ENCODE measurements around the gene HSPA12A.

Gene HSPA12A

DNA sequence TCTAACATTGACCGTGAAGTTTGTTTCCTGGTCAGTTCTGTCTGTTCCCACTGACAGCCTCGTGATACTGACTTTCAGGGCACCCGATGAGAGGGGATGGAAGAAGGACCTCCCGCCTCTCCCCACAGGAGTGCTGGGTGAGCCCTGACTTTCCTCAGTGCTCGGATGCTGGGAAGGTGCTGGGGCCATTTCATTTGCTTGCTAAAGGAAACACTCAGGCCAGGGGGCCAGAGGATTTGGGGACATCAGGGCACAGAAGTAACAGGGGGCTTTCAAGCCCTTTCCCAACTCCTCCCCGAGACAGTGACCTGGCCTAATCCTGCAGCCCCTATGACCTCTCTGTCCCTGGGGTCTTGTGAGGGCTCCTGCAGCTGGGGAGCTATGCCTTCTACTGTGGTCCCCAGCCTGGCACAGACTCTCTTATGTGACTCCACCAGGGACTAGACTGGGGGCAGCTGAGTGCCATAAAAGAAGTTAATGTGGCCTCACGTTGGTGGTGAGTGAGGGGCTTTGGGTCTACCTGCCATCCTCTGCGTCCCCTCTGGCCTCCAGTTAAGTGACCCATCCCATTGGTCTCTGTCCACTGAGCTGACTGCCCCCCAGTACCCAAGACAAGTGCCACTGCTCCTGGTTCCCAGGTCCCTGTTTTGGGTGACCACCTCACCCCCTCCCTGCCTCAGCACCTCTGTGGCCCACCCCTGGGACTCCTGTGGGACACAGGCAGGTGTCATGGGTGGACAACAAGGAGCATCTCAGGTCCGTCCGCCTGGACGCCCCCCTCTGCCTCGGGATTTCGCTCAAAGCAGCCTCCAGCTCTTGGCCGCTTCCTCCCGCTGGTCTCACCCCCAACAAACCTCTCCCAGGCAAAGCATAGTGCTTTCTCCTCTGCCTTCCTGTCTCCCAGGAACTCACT is 33.4 kb upstream of the HSPA12A start:
- H3K36me3 ChIP-seq (ENCODE audit: control insufficient read depth, low read length): no peaks in the 10 kb centered on the region
- no peaks in the 10 kb centered on the region for H4K20me1 ChIP-seq (ENCODE audit: control insufficient read depth, insufficient read depth, low read depth, low read length)
- no peaks in the 10 kb centered on the region for H3F3A ChIP-seq (ENCODE audit: control insufficient read depth, insufficient read depth)
- H3K27me3 ChIP-seq (ENCODE audit: control insufficient read depth, low read length): no peaks in the 10 kb centered on the region
- no peaks in the 10 kb centered on the region for H3K4me1 ChIP-seq (ENCODE audit: control insufficient read depth, low read length)
- H3K79me2 ChIP-seq (ENCODE audit: control insufficient read depth, low read length): no peaks in the 10 kb centered on the region
- no peaks in the 10 kb centered on the region for H3K9me2 ChIP-seq (replicated peaks; ENCODE audit: control insufficient read depth, low read length)
- H3K4me2 ChIP-seq (ENCODE audit: low read length): no peak overlapping the region
- H3K27ac ChIP-seq (ENCODE audit: low read depth, low read length): no peak overlapping the region
- TF ChIP-seq EZH2phosphoT487 (IDR thresholded peaks at IDR 0.05; ENCODE audit: borderline replicate concordance, low read length): no peak
- TF ChIP-seq, protein P1, sequence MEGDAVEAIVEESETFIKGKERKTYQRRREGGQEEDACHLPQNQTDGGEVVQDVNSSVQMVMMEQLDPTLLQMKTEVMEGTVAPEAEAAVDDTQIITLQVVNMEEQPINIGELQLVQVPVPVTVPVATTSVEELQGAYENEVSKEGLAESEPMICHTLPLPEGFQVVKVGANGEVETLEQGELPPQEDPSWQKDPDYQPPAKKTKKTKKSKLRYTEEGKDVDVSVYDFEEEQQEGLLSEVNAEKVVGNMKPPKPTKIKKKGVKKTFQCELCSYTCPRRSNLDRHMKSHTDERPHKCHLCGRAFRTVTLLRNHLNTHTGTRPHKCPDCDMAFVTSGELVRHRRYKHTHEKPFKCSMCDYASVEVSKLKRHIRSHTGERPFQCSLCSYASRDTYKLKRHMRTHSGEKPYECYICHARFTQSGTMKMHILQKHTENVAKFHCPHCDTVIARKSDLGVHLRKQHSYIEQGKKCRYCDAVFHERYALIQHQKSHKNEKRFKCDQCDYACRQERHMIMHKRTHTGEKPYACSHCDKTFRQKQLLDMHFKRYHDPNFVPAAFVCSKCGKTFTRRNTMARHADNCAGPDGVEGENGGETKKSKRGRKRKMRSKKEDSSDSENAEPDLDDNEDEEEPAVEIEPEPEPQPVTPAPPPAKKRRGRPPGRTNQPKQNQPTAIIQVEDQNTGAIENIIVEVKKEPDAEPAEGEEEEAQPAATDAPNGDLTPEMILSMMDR (IDR thresholded peaks at IDR 0.05; ENCODE audit: low read depth, low read length, poor library complexity, severe bottlenecking): no peak
- no peak overlapping the region for H3K4me3 ChIP-seq (ENCODE audit: low read length)
- H3K9me3 ChIP-seq (ENCODE audit: control insufficient read depth, insufficient read depth, low read length): no peaks in the 10 kb centered on the region

DNA sequence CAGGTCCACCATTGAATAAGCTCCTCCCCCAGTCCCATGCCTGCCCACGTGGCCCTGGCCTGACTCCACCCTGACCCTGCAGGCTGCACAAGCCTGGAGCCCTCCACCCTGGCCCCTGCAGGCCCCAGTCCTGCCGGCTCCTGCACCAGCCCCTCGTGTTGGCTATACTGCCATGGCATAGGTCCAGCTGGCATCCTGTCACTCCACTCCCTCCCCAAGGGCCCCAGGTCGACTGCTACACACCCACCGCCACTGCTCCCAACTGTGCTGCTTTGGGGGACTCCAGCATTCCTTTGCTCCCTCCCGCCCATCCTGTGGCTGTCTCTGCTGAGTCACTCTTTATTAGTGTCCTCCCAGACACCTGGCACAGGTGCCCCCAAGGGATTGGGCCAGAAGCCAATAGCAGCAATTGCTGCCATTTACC is 32.4 kb upstream of the HSPA12A start:
- H3F3A ChIP-seq (ENCODE audit: control insufficient read depth, insufficient read depth): no peaks in the 10 kb centered on the region
- H3K27me3 ChIP-seq (ENCODE audit: control insufficient read depth, low read length): no peaks in the 10 kb centered on the region
- no peaks in the 10 kb centered on the region for H3K9me2 ChIP-seq (replicated peaks; ENCODE audit: control insufficient read depth, low read length)
- no peaks in the 10 kb centered on the region for H3K79me2 ChIP-seq (ENCODE audit: control insufficient read depth, low read length)
- no peaks in the 10 kb centered on the region for H4K20me1 ChIP-seq (ENCODE audit: control insufficient read depth, insufficient read depth, low read depth, low read length)
- H3K27ac ChIP-seq (ENCODE audit: low read depth, low read length): no peak overlapping the region
- TF ChIP-seq, protein P1 (IDR thresholded peaks at IDR 0.05; ENCODE audit: low read depth, low read length, poor library complexity, severe bottlenecking): no peak
- no peak for TF ChIP-seq EZH2phosphoT487 (IDR thresholded peaks at IDR 0.05; ENCODE audit: borderline replicate concordance, low read length)
- H3K36me3 ChIP-seq (ENCODE audit: control insufficient read depth, low read length): no peaks in the 10 kb centered on the region
- no peaks in the 10 kb centered on the region for H3K9me3 ChIP-seq (ENCODE audit: control insufficient read depth, insufficient read depth, low read length)
- no peak overlapping the region for H3K4me3 ChIP-seq (ENCODE audit: low read length)
- H3K4me2 ChIP-seq (ENCODE audit: low read length): no peak overlapping the region
- no peaks in the 10 kb centered on the region for H3K4me1 ChIP-seq (ENCODE audit: control insufficient read depth, low read length)

DNA sequence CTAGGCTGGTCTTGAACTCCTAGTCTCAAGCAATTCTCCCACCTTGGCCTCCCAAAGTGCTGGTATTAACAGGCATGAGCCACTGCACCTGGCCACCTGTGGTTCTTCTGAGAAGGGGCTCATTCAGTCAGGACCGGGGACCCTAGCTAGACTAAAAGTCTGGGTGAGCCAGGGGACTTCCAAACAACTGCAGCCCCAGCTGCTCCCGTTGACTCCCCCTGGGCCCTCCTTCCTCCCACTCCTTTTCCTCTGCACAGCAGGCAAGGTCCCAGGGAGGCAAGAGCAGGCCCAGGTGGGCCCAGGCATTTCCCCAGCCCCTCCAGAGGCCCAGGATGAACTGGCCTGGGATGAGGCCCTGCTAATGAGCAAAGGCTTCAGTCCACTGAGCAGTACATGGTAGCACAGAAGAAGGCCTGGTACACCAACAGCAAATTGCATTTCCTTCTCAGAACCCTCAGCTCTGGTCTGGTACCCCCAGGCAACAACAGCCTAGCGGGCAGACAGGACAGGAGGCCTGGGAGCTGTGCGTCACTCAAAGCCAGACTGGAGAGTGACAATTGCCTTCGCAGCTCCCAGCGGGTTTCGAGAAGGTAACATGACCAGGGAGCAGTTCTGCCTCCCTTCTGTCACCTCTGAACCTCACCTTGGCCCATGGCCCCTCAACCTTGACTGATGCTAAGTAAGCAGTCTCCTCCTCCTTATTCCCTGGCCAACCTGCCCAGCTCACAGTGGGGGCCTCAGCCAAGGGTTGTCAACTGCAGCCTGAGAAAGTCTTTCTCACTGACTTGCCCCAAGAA is 30.7 kb upstream of the HSPA12A start:
- H4K20me1 ChIP-seq (ENCODE audit: control insufficient read depth, insufficient read depth, low read depth, low read length): no peaks in the 10 kb centered on the region
- no peaks in the 10 kb centered on the region for H3K9me3 ChIP-seq (ENCODE audit: control insufficient read depth, insufficient read depth, low read length)
- H3K36me3 ChIP-seq (ENCODE audit: control insufficient read depth, low read length): no peaks in the 10 kb centered on the region
- H3K79me2 ChIP-seq (ENCODE audit: control insufficient read depth, low read length): no peaks in the 10 kb centered on the region
- H3K27ac ChIP-seq (ENCODE audit: low read depth, low read length): no peak overlapping the region
- H3K4me1 ChIP-seq (ENCODE audit: control insufficient read depth, low read length): no peaks in the 10 kb centered on the region
- H3K4me2 ChIP-seq (ENCODE audit: low read length): no peak overlapping the region
- TF ChIP-seq EZH2phosphoT487 (IDR thresholded peaks at IDR 0.05; ENCODE audit: borderline replicate concordance, low read length): no peak
- TF ChIP-seq, protein P1 (IDR thresholded peaks at IDR 0.05; ENCODE audit: low read depth, low read length, poor library complexity, severe bottlenecking): no peak
- 0 out of 2 replicates have a peak, but pooled peaks cover 1% of the 10 kb centered on the region for H3K27me3 ChIP-seq (ENCODE audit: control insufficient read depth, low read length)
- no peaks in the 10 kb centered on the region for H3K9me2 ChIP-seq (replicated peaks; ENCODE audit: control insufficient read depth, low read length)
- H3F3A ChIP-seq (ENCODE audit: control insufficient read depth, insufficient read depth): no peaks in the 10 kb centered on the region
- H3K4me3 ChIP-seq (ENCODE audit: low read length): no peak overlapping the region

Measured in DOHH2 (cell line).